Thyroid gland (tissue), 4 donors: ENCODE data around the gene LINC01488.

Experiments
- POLR2A ChIP-seq, 2 donors: fragments of 450-650 bp; IDR thresholded peaks; one replicate each; pipeline ENCODE4 v1.6.1; 2017; ENCODE audit warnings: antibody characterized with exemption in 2 of 2, mild to moderate bottlenecking in 2 of 2, moderate library complexity in 1 of 2
- TF ChIP-seq, protein P1 (sequence below), 6 experiments: fragments of 200-600 bp in 3 of 6; fragments of 450-650 bp in 3 of 6; sonication (generic) in 3 of 6; IDR thresholded peaks; one replicate each; pipeline ENCODE4 v1.5.1; 2016 to 2019; ENCODE audit warnings: antibody characterized with exemption in 6 of 6, mild to moderate bottlenecking in 2 of 6, inconsistent platforms in 1 of 6, moderate library complexity in 1 of 6

DNA sequence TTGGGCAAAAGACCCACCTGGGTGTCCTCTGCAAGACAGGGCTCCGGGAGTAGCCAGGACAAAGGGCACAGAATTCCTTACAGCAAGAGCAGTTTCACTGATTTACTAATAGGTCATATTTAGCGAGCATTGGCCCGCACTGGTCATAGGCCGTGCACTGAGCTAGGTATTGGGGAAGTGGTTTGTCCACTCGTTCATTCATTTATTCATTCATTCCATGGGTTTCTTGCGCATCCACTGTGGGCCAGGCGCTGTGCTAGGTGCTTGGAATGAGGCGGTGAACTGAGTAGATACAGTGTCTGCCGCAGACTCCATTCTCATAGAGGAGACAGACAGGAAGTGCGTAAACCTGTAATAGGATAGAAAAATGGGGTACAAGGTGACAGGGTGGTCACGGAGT lies 13.2 kb upstream of the LINC01488 start:
- TF ChIP-seq, protein P1, sequence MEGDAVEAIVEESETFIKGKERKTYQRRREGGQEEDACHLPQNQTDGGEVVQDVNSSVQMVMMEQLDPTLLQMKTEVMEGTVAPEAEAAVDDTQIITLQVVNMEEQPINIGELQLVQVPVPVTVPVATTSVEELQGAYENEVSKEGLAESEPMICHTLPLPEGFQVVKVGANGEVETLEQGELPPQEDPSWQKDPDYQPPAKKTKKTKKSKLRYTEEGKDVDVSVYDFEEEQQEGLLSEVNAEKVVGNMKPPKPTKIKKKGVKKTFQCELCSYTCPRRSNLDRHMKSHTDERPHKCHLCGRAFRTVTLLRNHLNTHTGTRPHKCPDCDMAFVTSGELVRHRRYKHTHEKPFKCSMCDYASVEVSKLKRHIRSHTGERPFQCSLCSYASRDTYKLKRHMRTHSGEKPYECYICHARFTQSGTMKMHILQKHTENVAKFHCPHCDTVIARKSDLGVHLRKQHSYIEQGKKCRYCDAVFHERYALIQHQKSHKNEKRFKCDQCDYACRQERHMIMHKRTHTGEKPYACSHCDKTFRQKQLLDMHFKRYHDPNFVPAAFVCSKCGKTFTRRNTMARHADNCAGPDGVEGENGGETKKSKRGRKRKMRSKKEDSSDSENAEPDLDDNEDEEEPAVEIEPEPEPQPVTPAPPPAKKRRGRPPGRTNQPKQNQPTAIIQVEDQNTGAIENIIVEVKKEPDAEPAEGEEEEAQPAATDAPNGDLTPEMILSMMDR (IDR thresholded peaks at IDR 0.05): no peak
- TF ChIP-seq POLR2A (IDR thresholded peaks at IDR 0.05): no peak
